NCI-H2227 (cell line): Measurements from ENCODE around the gene MDH2.
"Not testable (repeated sequence)": the region's sequence is repeated elsewhere in the genome, so short reads cannot be mapped to it uniquely, and the experiment has no call there.

Source experiments
- DNase-seq: peaks from one replicate; lab custom pipeline; 2025; ENCODE audit not compliant: unreplicated experiment; lab: John Stamatoyannopoulos, UW

MDH2 gene

GRCh38 chr7:76047811-76048667 lies at the start of gene MDH2, which contains the start of gene STYXL1:
MDH2 (plus strand) TSS chr7:76048106; CDS start chr7:76048161, 55 bp downstream.
STYXL1 (minus strand) TSS chr7:76048000; CDS start chr7:76030523, 17,477 bp downstream.
- peak; percentile 97 for DNase-seq

- DNase-seq = no peak
These were observed 47.3 kb upstream of the MDH2 start for GRCh38 chr7:76000566-76000965.

GRCh38 chr7:76002139-76002538 lies 45.8 kb upstream of the MDH2 start:
- no peak for DNase-seq

- no peak for DNase-seq
These were observed 45.1 kb upstream of the MDH2 start for GRCh38 chr7:76002822-76003221.

- no peak for DNase-seq
These were observed 44.6 kb upstream of the MDH2 start for GRCh38 chr7:76003351-76003750.

- not testable (repeated sequence) for DNase-seq
These were observed 42.9 kb upstream of the MDH2 start for GRCh38 chr7:76005004-76005403.

- no peak for DNase-seq
These were observed 39.7 kb upstream of the MDH2 start for GRCh38 chr7:76008156-76008687.

- no peak for DNase-seq
These were observed 38.0 kb upstream of the MDH2 start for GRCh38 chr7:76009672-76010600.

GRCh38 chr7:76011442-76011861 lies 36.5 kb upstream of the MDH2 start:
- DNase-seq = no peak

- no peak for DNase-seq
These were observed 31.5 kb upstream of the MDH2 start for GRCh38 chr7:76016191-76016947.

- DNase-seq = not testable (repeated sequence)
These were observed 29.4 kb upstream of the MDH2 start for GRCh38 chr7:76018520-76018919.

- DNase-seq = peak; percentile 79
These were observed 27.7 kb upstream of the MDH2 start for GRCh38 chr7:76020031-76020714.

- no peak for DNase-seq
These were observed 25.7 kb upstream of the MDH2 start for GRCh38 chr7:76022026-76022780.

- DNase-seq = no peak
These were observed 24.9 kb upstream of the MDH2 start for GRCh38 chr7:76023002-76023401.

- DNase-seq = not testable (repeated sequence)
These were observed 18.2 kb upstream of the MDH2 start for GRCh38 chr7:76029682-76030081.

GRCh38 chr7:76031964-76032363 lies 15.9 kb upstream of the MDH2 start:
- DNase-seq = no peak

- DNase-seq = no peak
These were observed 10.6 kb upstream of the MDH2 start for GRCh38 chr7:76037310-76037709.

- DNase-seq = no peak
These were observed 7.8 kb upstream of the MDH2 start for GRCh38 chr7:76040126-76040525.

GRCh38 chr7:76044375-76044865 lies 3.5 kb upstream of the MDH2 start:
- DNase-seq = no peak
